ENCODE measurements around the gene AUTS2.

- TF ChIP-seq CTCF (optimal IDR thresholded peaks at IDR 0.05 in 1 of 3, IDR thresholded peaks at IDR 0.05 in 1 of 3, conservative IDR thresholded peaks at IDR 0.05 in 1 of 3; ENCODE audit: extremely low read depth in 1 of 3, insufficient read depth in 2 of 3, low read length in 3 of 3) (no peak), EZH2 (IDR thresholded peaks at IDR 0.05; ENCODE audit: low read length) (no peak)
Observed at GRCh38 chr7:70765651-70766050, 1167.4 kb downstream of the AUTS2 start.
